Astrocyte (in vitro differentiated cells and primary cell): ENCODE results near the gene ADAMTS6. TPM values are rescaled to one million over a fixed set of nuclear protein-coding genes. Genes with fewer than 3 reads are reported as not detected.

Experiments
- DNase-seq: peaks from one replicate; pipeline ENCODE4 v3.0.0-alpha.2; 2010; ENCODE audit warnings: low read depth
- FAIRE-seq: peaks from 2 replicates; lab custom pipeline; 2011; peaks lifted over from hg19 to GRCh38; lab: Jason Lieb, UNC
- H2AFZ ChIP-seq: 2 replicates; pipeline ENCODE4 v1.6.0; 2012; ENCODE audit warnings: low read depth, low read length, inconsistent platforms
- H3K27ac ChIP-seq: 2 replicates; pipeline ENCODE4 v1.5.1; 2011; ENCODE audit warnings: low read depth, low read length, inconsistent platforms
- H3K27me3 ChIP-seq: 2 replicates; pipeline ENCODE4 v1.6.0; 2011; ENCODE audit warnings: low read length, inconsistent platforms; ENCODE audit not compliant: insufficient read depth
- H3K36me3 ChIP-seq: 2 replicates; pipeline ENCODE4 v1.5.1; 2011; ENCODE audit warnings: low read length, inconsistent platforms; ENCODE audit not compliant: insufficient read depth
- H3K4me1 ChIP-seq: 2 replicates; pipeline ENCODE4 v1.5.1; 2011; ENCODE audit warnings: low read length, inconsistent platforms; ENCODE audit not compliant: insufficient read depth
- H3K4me2 ChIP-seq: 2 replicates; pipeline ENCODE4 v1.6.0; 2012; ENCODE audit warnings: low read length, inconsistent platforms
- H3K4me3 ChIP-seq: 2 replicates; pipeline ENCODE4 v1.5.1; 2011; ENCODE audit warnings: low read depth, mild to moderate bottlenecking, low read length, inconsistent platforms; ENCODE audit not compliant: insufficient read depth
- H3K79me2 ChIP-seq: 2 replicates; pipeline ENCODE4 v1.6.0; 2012; ENCODE audit warnings: mild to moderate bottlenecking, low read length, inconsistent platforms; ENCODE audit not compliant: insufficient read depth
- H3K9ac ChIP-seq: 2 replicates; pipeline ENCODE4 v1.6.0; 2012; ENCODE audit warnings: mild to moderate bottlenecking, low read length, inconsistent platforms
- H3K9me3 ChIP-seq: 2 replicates; pipeline ENCODE4 v1.5.1; 2012; ENCODE audit warnings: low read depth, mild to moderate bottlenecking, low read length, inconsistent platforms; ENCODE audit not compliant: insufficient read depth
- H4K20me1 ChIP-seq: 2 replicates; pipeline ENCODE4 v1.6.0; 2012; ENCODE audit warnings: low read length, inconsistent platforms; ENCODE audit not compliant: insufficient read depth
- H3K27ac Mint-ChIP-seq: one replicate; pipeline ENCODE4 v1.8.0; 2021; ENCODE audit warnings: mild to moderate bottlenecking, mixed read lengths; ENCODE audit not compliant: unreplicated experiment
- H3K27me3 Mint-ChIP-seq: one replicate; pipeline ENCODE4 v1.8.0; 2021; ENCODE audit warnings: low read depth, mixed read lengths; ENCODE audit not compliant: unreplicated experiment
- H3K36me3 Mint-ChIP-seq: one replicate; pipeline ENCODE4 v1.8.0; 2021; ENCODE audit warnings: low read depth, mixed read lengths; ENCODE audit not compliant: unreplicated experiment
- H3K4me1 Mint-ChIP-seq: one replicate; pipeline ENCODE4 v1.8.0; 2021; ENCODE audit warnings: low read depth, mixed read lengths; ENCODE audit not compliant: unreplicated experiment
- H3K4me3 Mint-ChIP-seq: one replicate; pipeline ENCODE4 v1.8.0; 2021; ENCODE audit warnings: mild to moderate bottlenecking, moderate library complexity, mixed read lengths; ENCODE audit not compliant: unreplicated experiment
- H3K9me3 Mint-ChIP-seq: one replicate; pipeline ENCODE4 v1.8.0; 2021; ENCODE audit warnings: mild to moderate bottlenecking, mixed read lengths; ENCODE audit not compliant: unreplicated experiment
- EZH2 ChIP-seq: IDR thresholded peaks from 2 replicates; pipeline ENCODE4 v1.6.1; 2012; ENCODE audit warnings: mild to moderate bottlenecking, low read length, inconsistent platforms; ENCODE audit not compliant: insufficient read depth
- total RNA-seq: library from RNA; stranded (reverse); gene quantifications from 2 replicates; pipeline ENCODE4 v1.2.1, GENCODE V29; 2021
- TF ChIP-seq, protein P1 (sequence below): IDR thresholded peaks from 2 replicates; pipeline ENCODE4 v1.5.1; 2011; ENCODE audit warnings: low read depth, mild to moderate bottlenecking, inconsistent platforms, low read length, moderate library complexity; ENCODE audit not compliant: insufficient read depth

The ADAMTS6 gene
- total RNA-seq, 1 donor from 2014 or later = 27.7 TPM

DNA sequence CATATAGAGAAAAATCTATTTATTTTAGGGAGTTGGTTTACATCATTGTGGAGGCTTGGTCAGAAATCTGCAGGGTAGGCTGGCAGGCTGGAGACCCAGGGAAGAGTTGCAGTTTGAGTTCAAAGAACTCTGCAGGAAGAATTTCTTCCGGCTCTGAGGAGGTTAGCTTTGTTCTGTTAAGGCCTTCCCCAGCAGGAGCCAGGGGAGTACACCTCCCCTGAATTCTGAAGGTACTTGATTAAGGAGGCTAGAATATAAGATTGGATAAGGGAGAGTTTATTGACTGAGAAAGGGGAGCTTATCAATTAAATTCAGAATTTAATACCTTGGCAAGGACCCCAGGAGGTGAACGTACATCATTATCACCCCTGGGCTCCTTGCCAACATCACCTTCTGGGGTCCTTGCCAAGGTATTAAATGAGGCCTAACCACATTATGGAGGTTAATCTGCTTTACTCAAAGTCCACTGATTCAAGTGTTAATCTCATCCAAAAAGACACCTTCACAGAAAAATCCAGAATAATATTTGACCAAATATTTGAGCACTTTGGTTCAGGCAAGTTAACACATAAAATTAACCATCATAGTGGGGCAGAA is 361.3 kb downstream of the ADAMTS6 start:
- Histone ChIP-seq H3K9me3 (no peaks in the 10 kb centered on the region), H2AFZ (no peak overlapping the region), H3K9ac (no peak overlapping the region), H3K27me3 (no peaks in the 10 kb centered on the region), H3K4me1 (peaks cover 1% of the 10 kb centered on the region), H3K27ac (no peak overlapping the region), H3K79me2 (no peaks in the 10 kb centered on the region), H3K36me3 (no peaks in the 10 kb centered on the region), H3K4me3 (no peak overlapping the region), H3K4me2 (no peak overlapping the region), H4K20me1 (no peaks in the 10 kb centered on the region)
- TF ChIP-seq, protein P1, sequence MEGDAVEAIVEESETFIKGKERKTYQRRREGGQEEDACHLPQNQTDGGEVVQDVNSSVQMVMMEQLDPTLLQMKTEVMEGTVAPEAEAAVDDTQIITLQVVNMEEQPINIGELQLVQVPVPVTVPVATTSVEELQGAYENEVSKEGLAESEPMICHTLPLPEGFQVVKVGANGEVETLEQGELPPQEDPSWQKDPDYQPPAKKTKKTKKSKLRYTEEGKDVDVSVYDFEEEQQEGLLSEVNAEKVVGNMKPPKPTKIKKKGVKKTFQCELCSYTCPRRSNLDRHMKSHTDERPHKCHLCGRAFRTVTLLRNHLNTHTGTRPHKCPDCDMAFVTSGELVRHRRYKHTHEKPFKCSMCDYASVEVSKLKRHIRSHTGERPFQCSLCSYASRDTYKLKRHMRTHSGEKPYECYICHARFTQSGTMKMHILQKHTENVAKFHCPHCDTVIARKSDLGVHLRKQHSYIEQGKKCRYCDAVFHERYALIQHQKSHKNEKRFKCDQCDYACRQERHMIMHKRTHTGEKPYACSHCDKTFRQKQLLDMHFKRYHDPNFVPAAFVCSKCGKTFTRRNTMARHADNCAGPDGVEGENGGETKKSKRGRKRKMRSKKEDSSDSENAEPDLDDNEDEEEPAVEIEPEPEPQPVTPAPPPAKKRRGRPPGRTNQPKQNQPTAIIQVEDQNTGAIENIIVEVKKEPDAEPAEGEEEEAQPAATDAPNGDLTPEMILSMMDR = no peak
- TF ChIP-seq EZH2 = no peak
- FAIRE-seq (no peak), DNase-seq (no peak)
- Mint-ChIP-seq H3K4me3 (no peak overlapping the region), H3K36me3 (no peaks in the 10 kb centered on the region), H3K9me3 (peaks cover 10% of the 10 kb centered on the region), H3K4me1 (peaks cover 7% of the 10 kb centered on the region), H3K27me3 (no peaks in the 10 kb centered on the region), H3K27ac (no peak overlapping the region)

DNA sequence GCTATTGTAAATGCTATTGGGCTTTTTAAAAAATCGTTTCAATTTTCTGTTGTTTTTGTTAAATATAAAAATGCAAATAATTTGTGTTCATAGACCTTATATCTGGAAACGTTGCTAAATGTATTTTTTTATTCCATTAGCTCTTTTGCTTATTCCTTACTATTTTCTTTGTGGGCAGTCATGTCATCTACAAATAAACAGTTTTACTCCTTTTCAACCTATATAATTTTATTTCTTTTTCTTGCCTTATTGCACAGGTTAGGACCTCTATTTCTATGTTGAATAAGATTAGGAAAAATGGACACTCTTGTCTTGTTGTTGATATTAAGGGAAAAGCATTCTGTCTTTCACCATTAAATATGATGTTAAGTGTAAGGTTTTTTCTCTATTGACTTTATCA is 364.2 kb downstream of the ADAMTS6 start:
- no peaks in the 10 kb centered on the region for H4K20me1 ChIP-seq
- Mint-ChIP-seq H3K9me3 (peaks cover 14% of the 10 kb centered on the region), H3K4me3 (no peak overlapping the region), H3K4me1 (peaks cover 7% of the 10 kb centered on the region), H3K27ac (no peak overlapping the region), H3K27me3 (no peaks in the 10 kb centered on the region), H3K36me3 (no peaks in the 10 kb centered on the region)
- no peaks in the 10 kb centered on the region for H3K27me3 ChIP-seq
- H3K9me3 ChIP-seq = no peaks in the 10 kb centered on the region
- no peak for TF ChIP-seq EZH2
- TF ChIP-seq, protein P1 = no peak
- H3K79me2 ChIP-seq = no peaks in the 10 kb centered on the region
- H3K4me1 ChIP-seq = no peaks in the 10 kb centered on the region
- H2AFZ ChIP-seq = no peak overlapping the region
- DNase-seq (no peak), FAIRE-seq (peak; percentile 32)
- H3K36me3 ChIP-seq = no peaks in the 10 kb centered on the region
- no peak overlapping the region for H3K4me3 ChIP-seq
- H3K4me2 ChIP-seq = no peak overlapping the region
- H3K27ac ChIP-seq = no peak overlapping the region
- H3K9ac ChIP-seq = no peak overlapping the region

- no peak overlapping the region for H3K9ac ChIP-seq
- no peak for FAIRE-seq
- H3K36me3 ChIP-seq = no peaks in the 10 kb centered on the region
- H3K27me3 Mint-ChIP-seq = no peaks in the 10 kb centered on the region
- no peak overlapping the region for H3K4me3 Mint-ChIP-seq
- no peak overlapping the region for H3K4me3 ChIP-seq
- H3K27ac ChIP-seq = no peak overlapping the region
- H3K79me2 ChIP-seq = no peaks in the 10 kb centered on the region
- peaks cover 7% of the 10 kb centered on the region for H3K9me3 Mint-ChIP-seq
- H2AFZ ChIP-seq = no peak overlapping the region
- no peaks in the 10 kb centered on the region for H4K20me1 ChIP-seq
- peak; percentile 14 for DNase-seq
- no peaks in the 10 kb centered on the region for H3K36me3 Mint-ChIP-seq
- no peaks in the 10 kb centered on the region for H3K27me3 ChIP-seq
- H3K4me1 ChIP-seq = no peaks in the 10 kb centered on the region
- H3K27ac Mint-ChIP-seq = no peak overlapping the region
- TF ChIP-seq EZH2 = no peak
- TF ChIP-seq, protein P1 = no peak
- H3K4me2 ChIP-seq = no peak overlapping the region
- H3K4me1 Mint-ChIP-seq = peaks cover 6% of the 10 kb centered on the region
- H3K9me3 ChIP-seq = no peaks in the 10 kb centered on the region
Measured at GRCh38 chr5:65113771-65114170, 367.9 kb downstream of the ADAMTS6 start.
